Choroid plexus epithelial cell (primary cell): ENCODE data around the gene XPR1.

Source experiments
- DNase-seq: peaks from one replicate; pipeline ENCODE4 v3.0.0-alpha.2; 2010; ENCODE audit warnings: low read depth
- H3K4me3 ChIP-seq: 2 replicates; pipeline ENCODE4 v1.5.1; 2011; ENCODE audit warnings: low read depth, mild to moderate bottlenecking, control low read depth, low read length, moderate library complexity
- CTCF ChIP-seq: conservative IDR thresholded peaks from 2 replicates; pipeline ENCODE4 v1.5.1; 2011; ENCODE audit warnings: low read depth, mild to moderate bottlenecking, control low read depth, inconsistent platforms, low read length, moderate library complexity

Gene XPR1

GRCh38 chr1:180939711-180940103, 307.9 kb downstream of the XPR1 start:
- H3K4me3 ChIP-seq, result no peak overlapping the region
- DNase-seq, result no peak
- no peak for TF ChIP-seq CTCF
